IPS DF 6.9 (cell line): Measurements from ENCODE around the gene PARD6B.
"Not testable (repeated sequence)": the region's sequence is repeated elsewhere in the genome, so short reads cannot be mapped to it uniquely, and the experiment has no call there.

Source experiments
- DNase-seq: peaks from one replicate; pipeline ENCODE4 v3.0.0-alpha.2; 2013; ENCODE audit warnings: low read depth, low spot score
- H3K27ac ChIP-seq: one replicate; pipeline ENCODE4 v1.5.1; 2013; ENCODE audit warnings: low read length, control low read depth
- H3K27me3 ChIP-seq: 2 replicates; pipeline ENCODE4 v1.6.1; 2013; ENCODE audit warnings: mild to moderate bottlenecking, low read length; ENCODE audit not compliant: control insufficient read depth, insufficient read depth
- H3K36me3 ChIP-seq: 2 replicates; pipeline ENCODE4 v1.6.1; 2013; ENCODE audit warnings: low read length; ENCODE audit not compliant: control insufficient read depth, insufficient read depth
- H3K4me1 ChIP-seq: 2 replicates; pipeline ENCODE4 v1.6.1; 2013; ENCODE audit warnings: low read length; ENCODE audit not compliant: control insufficient read depth, insufficient read depth
- H3K4me3 ChIP-seq: 2 replicates; pipeline ENCODE4 v1.5.1; 2013; ENCODE audit warnings: mild to moderate bottlenecking, low read length
- H3K9me3 ChIP-seq: 2 replicates; pipeline ENCODE4 v1.6.1; 2013; ENCODE audit warnings: low read length, inconsistent platforms; ENCODE audit not compliant: control insufficient read depth, insufficient read depth
- WGBS: extraction: QIAGEN DNeasy Blood & Tissue Kit; methylation state at CpG from one replicate; pipeline ENCODE4 v1.1.7; 2013; ENCODE audit warnings: mixed read lengths, missing lambda C conversion rate; ENCODE audit not compliant: insufficient read length, insufficient coverage; 5-methylcytosine and 5-hydroxymethylcytosine counted together

PARD6B gene

GRCh38 chr20:50790651-50791277 is 59.4 kb downstream of the PARD6B start:
- Histone ChIP-seq H3K4me1 (peaks cover 3% of the 10 kb centered on the region; the same call in 1 of the 2 replicates), H3K9me3 (no peaks in the 10 kb centered on the region), H3K36me3 (no peaks in the 10 kb centered on the region), H3K4me3 (no peak overlapping the region), H3K27me3 (no peaks in the 10 kb centered on the region), H3K27ac (no peak overlapping the region)
- DNase-seq: peak; percentile 84
- WGBS: no CpG with 5 or more reads among the region's 23 CpGs

GRCh38 chr20:50792708-50793574 is 61.6 kb downstream of the PARD6B start:
- no peak for DNase-seq
- H3K36me3 ChIP-seq: no peaks in the 10 kb centered on the region
- WGBS: no CpG with 5 or more reads among the region's 14 CpGs
- H3K27ac ChIP-seq: no peak overlapping the region
- H3K4me1 ChIP-seq: peaks cover 3% of the 10 kb centered on the region; the same call in 1 of the 2 replicates
- H3K9me3 ChIP-seq: no peaks in the 10 kb centered on the region
- H3K27me3 ChIP-seq: no peaks in the 10 kb centered on the region
- no peak overlapping the region for H3K4me3 ChIP-seq

GRCh38 chr20:50793575-50794016 is 62.2 kb downstream of the PARD6B start:
- DNase-seq, H3K4me3 ChIP-seq, H3K27ac ChIP-seq, H3K27me3 ChIP-seq, H3K4me1 ChIP-seq, H3K9me3 ChIP-seq, H3K36me3 ChIP-seq: not testable (repeated sequence)
- no CpG with 5 or more reads among the region's 13 CpGs for WGBS

- peak overlapping the region; percentile 17; the same call in 1 of the 2 replicates for H3K4me3 ChIP-seq
- peaks cover 3% of the 10 kb centered on the region; the same call in 1 of the 2 replicates for H3K4me1 ChIP-seq
- no peaks in the 10 kb centered on the region for H3K9me3 ChIP-seq
- H3K27ac ChIP-seq: no peak overlapping the region
- no CpG with 5 or more reads among the region's 35 CpGs for WGBS
- no peaks in the 10 kb centered on the region for H3K36me3 ChIP-seq
- H3K27me3 ChIP-seq: no peaks in the 10 kb centered on the region
- DNase-seq: no peak
Observed at GRCh38 chr20:50794181-50794845, 62.9 kb downstream of the PARD6B start.

- Histone ChIP-seq H3K9me3 (no peaks in the 10 kb centered on the region), H3K27me3 (no peaks in the 10 kb centered on the region), H3K4me1 (peaks cover 2% of the 10 kb centered on the region; the same call in 1 of the 2 replicates), H3K27ac (no peak within 1 kb of the TSS), H3K4me3 (peak within 1 kb of the TSS; percentile 65), H3K36me3 (no peaks in the 10 kb centered on the region)
- no CpG with 5 or more reads among the region's 92 CpGs for WGBS
- DNase-seq: peak; percentile 66
Observed at GRCh38 chr20:50794846-50795634, 63.7 kb downstream of the PARD6B start, which contains the start of gene BCAS4. BCAS4 (plus strand) TSS chr20:50795061; CDS start chr20:50795084, 23 bp downstream.

GRCh38 chr20:50797142-50797541 is 65.8 kb downstream of the PARD6B start:
- H3K27ac ChIP-seq: no peak overlapping the region
- no peaks in the 10 kb centered on the region for H3K36me3 ChIP-seq
- no peak for DNase-seq
- no peaks in the 10 kb centered on the region for H3K27me3 ChIP-seq
- H3K9me3 ChIP-seq: no peaks in the 10 kb centered on the region
- H3K4me3 ChIP-seq: no peak overlapping the region
- peaks cover 1% of the 10 kb centered on the region; the same call in 1 of the 2 replicates for H3K4me1 ChIP-seq
- no CpG with 5 or more reads among the region's 4 CpGs for WGBS

- no CpG with 5 or more reads among the region's 7 CpGs for whole genome bisulfite sequencing
- no peaks in the 10 kb centered on the region for H3K27me3 ChIP-seq
- H3K4me1 ChIP-seq: peaks cover 1% of the 10 kb centered on the region; the same call in 1 of the 2 replicates
- no peaks in the 10 kb centered on the region for H3K9me3 ChIP-seq
- no peaks in the 10 kb centered on the region for H3K36me3 ChIP-seq
- H3K27ac ChIP-seq: no peak overlapping the region
- no peak overlapping the region for H3K4me3 ChIP-seq
- no peak for DNase-seq
Observed at GRCh38 chr20:50798650-50799049, 67.3 kb downstream of the PARD6B start.

GRCh38 chr20:50799176-50799889 is 68.0 kb downstream of the PARD6B start:
- no peak overlapping the region for H3K27ac ChIP-seq
- no CpG with 5 or more reads among the region's 13 CpGs for WGBS
- H3K36me3 ChIP-seq: no peaks in the 10 kb centered on the region
- DNase-seq: no peak
- no peaks in the 10 kb centered on the region for H3K4me1 ChIP-seq
- no peaks in the 10 kb centered on the region for H3K9me3 ChIP-seq
- no peak overlapping the region for H3K4me3 ChIP-seq
- H3K27me3 ChIP-seq: no peaks in the 10 kb centered on the region

GRCh38 chr20:50799890-50800550 is 68.6 kb downstream of the PARD6B start:
- Histone ChIP-seq H3K4me3 (no peak overlapping the region), H3K4me1 (no peaks in the 10 kb centered on the region), H3K36me3 (no peaks in the 10 kb centered on the region), H3K9me3 (no peaks in the 10 kb centered on the region), H3K27me3 (no peaks in the 10 kb centered on the region), H3K27ac (no peak overlapping the region)
- no CpG with 5 or more reads among the region's 8 CpGs for WGBS
- no peak for DNase-seq
